ENCODE measurements around the gene TMPRSS11A. TPM values are rescaled to one million over a fixed set of nuclear protein-coding genes. Genes with fewer than 3 reads are reported as not detected.

The TMPRSS11A gene
- total RNA-seq, 4 donors from 2014 or later, result not detected

- no peak for DNase-seq
- intact Hi-C loops (cut with DNase I; ENCODE audit: low total_unique reads) (no loop called here), in situ Hi-C loops (cut with MboI; ENCODE audit: low pct_ligation_motif_present in 1 of 4, low pct_unique_long_range_greater_than_20kb in 1 of 4, low sequenced_read_pairs in 3 of 4) (no loop called here)
- Histone ChIP-seq H3K36me3 (no peaks in the 10 kb centered on the region), H3K9me3 (no peaks in the 10 kb centered on the region), H3K4me1 (no peaks in the 10 kb centered on the region), H3K27me3 (no peaks in the 10 kb centered on the region), H3K27ac (no peak overlapping the region), H3K4me3 (no peak overlapping the region)
- TF ChIP-seq EP300 (IDR thresholded peaks at IDR 0.05; ENCODE audit: low read depth) (no peak), POLR2AphosphoS5 (IDR thresholded peaks at IDR 0.05) (no peak), POLR2A (IDR thresholded peaks at IDR 0.05) (no peak), CTCF (IDR thresholded peaks at IDR 0.05) (no peak)
- 82 to 87% methylated on average over 5 of the region's 5 CpGs for WGBS, 2 donors (ENCODE audit: low coverage in 1 of 2)
Measured at GRCh38 chr4:67988991-67989390, 25.7 kb upstream of the TMPRSS11A start.

- DNase-seq, result no peak
- Histone ChIP-seq H3K9me3 (no peaks in the 10 kb centered on the region), H3K4me3 (no peak overlapping the region), H3K27ac (no peak overlapping the region), H3K36me3 (no peaks in the 10 kb centered on the region), H3K4me1 (no peaks in the 10 kb centered on the region), H3K27me3 (no peaks in the 10 kb centered on the region)
- 29 to 42% methylated on average over 2 of the region's 2 CpGs for WGBS, 2 donors (ENCODE audit: low coverage in 1 of 2)
- TF ChIP-seq POLR2AphosphoS5 (IDR thresholded peaks at IDR 0.05) (no peak), EP300 (IDR thresholded peaks at IDR 0.05; ENCODE audit: low read depth) (no peak), POLR2A (IDR thresholded peaks at IDR 0.05) (no peak), CTCF (IDR thresholded peaks at IDR 0.05) (no peak)
- intact Hi-C loops (cut with DNase I; ENCODE audit: low total_unique reads) (no loop called here), in situ Hi-C loops (cut with MboI; ENCODE audit: low pct_ligation_motif_present in 1 of 4, low pct_unique_long_range_greater_than_20kb in 1 of 4, low sequenced_read_pairs in 3 of 4) (no loop called here)
Measured at GRCh38 chr4:67983333-67983732, 20.0 kb upstream of the TMPRSS11A start.

GRCh38 chr4:67980512-67980911, 17.2 kb upstream of the TMPRSS11A start:
- TF ChIP-seq CTCF (IDR thresholded peaks at IDR 0.05), result no peak
- TF ChIP-seq POLR2A (IDR thresholded peaks at IDR 0.05), result no peak
- TF ChIP-seq EP300 (IDR thresholded peaks at IDR 0.05; ENCODE audit: low read depth), result no peak
- TF ChIP-seq POLR2AphosphoS5 (IDR thresholded peaks at IDR 0.05), result no peak
- H3K27ac ChIP-seq, result no peak overlapping the region
- H3K36me3 ChIP-seq, result no peaks in the 10 kb centered on the region
- no peak for DNase-seq
- no peak overlapping the region for H3K4me3 ChIP-seq
- in situ Hi-C loops (cut with MboI; ENCODE audit: low pct_ligation_motif_present in 1 of 4, low pct_unique_long_range_greater_than_20kb in 1 of 4, low sequenced_read_pairs in 3 of 4), result no loop called here
- no peaks in the 10 kb centered on the region for H3K4me1 ChIP-seq
- intact Hi-C loops (cut with DNase I; ENCODE audit: low total_unique reads), result no loop called here
- H3K27me3 ChIP-seq, result no peaks in the 10 kb centered on the region
- H3K9me3 ChIP-seq, result no peaks in the 10 kb centered on the region
- WGBS, 2 donors (ENCODE audit: low coverage in 1 of 2), result 85% methylated on average over 6 of the region's 6 CpGs

GRCh38 chr4:67973608-67974007, 10.3 kb upstream of the TMPRSS11A start:
- WGBS, 2 donors (ENCODE audit: low coverage in 1 of 2), result 50 to 56% methylated on average over 1 of the region's 1 CpG
- in situ Hi-C loops (cut with MboI; ENCODE audit: low pct_ligation_motif_present in 1 of 4, low pct_unique_long_range_greater_than_20kb in 1 of 4, low sequenced_read_pairs in 3 of 4), result no loop called here
- no peak overlapping the region for H3K4me3 ChIP-seq

More at GRCh38 chr4:67973608-67974007, 10.3 kb upstream of the TMPRSS11A start:
- no peak for DNase-seq
- no peaks in the 10 kb centered on the region for H3K4me1 ChIP-seq
- H3K27me3 ChIP-seq, result no peaks in the 10 kb centered on the region
- intact Hi-C loops (cut with DNase I; ENCODE audit: low total_unique reads), result no loop called here
- H3K27ac ChIP-seq, result no peak overlapping the region
- peaks cover 0 to 6% of the 10 kb centered on the region in 2 donors for H3K9me3 ChIP-seq
- H3K36me3 ChIP-seq, result no peaks in the 10 kb centered on the region
- TF ChIP-seq CTCF (IDR thresholded peaks at IDR 0.05) (no peak), EP300 (IDR thresholded peaks at IDR 0.05; ENCODE audit: low read depth) (no peak), POLR2AphosphoS5 (IDR thresholded peaks at IDR 0.05) (no peak), POLR2A (IDR thresholded peaks at IDR 0.05) (no peak)
